ENCODE data around the gene CHN2.

CHN2 gene

DNA sequence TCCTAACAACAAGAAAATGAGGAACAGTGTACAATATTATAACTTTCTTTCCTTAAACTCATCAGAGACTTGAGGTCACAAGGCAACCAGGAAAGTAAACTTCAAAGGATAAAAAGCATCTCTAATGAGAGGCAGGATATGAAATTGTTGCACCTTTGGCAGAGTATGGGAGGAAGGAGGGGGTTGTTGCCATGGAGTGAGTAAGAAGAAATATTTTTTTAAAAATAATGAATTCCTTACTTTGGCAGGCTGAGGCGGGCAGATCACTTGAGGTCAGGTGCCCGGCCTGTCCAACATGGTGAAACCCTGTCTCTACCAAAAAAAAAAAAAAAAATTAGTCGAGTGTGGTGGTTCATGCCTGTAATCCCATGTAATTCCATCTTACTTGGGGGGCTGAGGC lies 21.1 kb upstream of the CHN2 start:
- no peak for DNase-seq
- no peaks in the 10 kb centered on the region for H3K9me3 ChIP-seq
- no peaks in the 10 kb centered on the region for H3K27me3 ChIP-seq
- H3K4me3 ChIP-seq, result no peak overlapping the region
- no peak overlapping the region for H3K27ac ChIP-seq
- no peak for TF ChIP-seq CTCF (IDR thresholded peaks at IDR 0.05)
- H3K4me1 ChIP-seq, result no peaks in the 10 kb centered on the region
- no peaks in the 10 kb centered on the region for H3K36me3 ChIP-seq
- intact Hi-C loops (cut with DNase I; ENCODE audit: low total_unique reads), result no loop called here

- Histone ChIP-seq H3K36me3 (no peaks in the 10 kb centered on the region), H3K4me3 (no peak overlapping the region), H3K27me3 (no peaks in the 10 kb centered on the region), H3K4me1 (no peaks in the 10 kb centered on the region), H3K9me3 (no peaks in the 10 kb centered on the region), H3K27ac (no peak overlapping the region)
- TF ChIP-seq CTCF (IDR thresholded peaks at IDR 0.05), result no peak
- DNase-seq, result peak; percentile 62 to 81
- intact Hi-C loops (cut with DNase I; ENCODE audit: low total_unique reads), result no loop called here
These were observed 16.5 kb upstream of the CHN2 start for GRCh38 chr7:29177963-29178600.

GRCh38 chr7:29179115-29179514 lies 15.5 kb upstream of the CHN2 start:
- Histone ChIP-seq H3K9me3 (no peaks in the 10 kb centered on the region), H3K4me3 (no peak overlapping the region), H3K27me3 (no peaks in the 10 kb centered on the region), H3K4me1 (no peaks in the 10 kb centered on the region), H3K27ac (no peak overlapping the region), H3K36me3 (no peaks in the 10 kb centered on the region)
- intact Hi-C loops (cut with DNase I; ENCODE audit: low total_unique reads), result no loop called here
- no peak for TF ChIP-seq CTCF (IDR thresholded peaks at IDR 0.05)
- DNase-seq, result no peak

DNA sequence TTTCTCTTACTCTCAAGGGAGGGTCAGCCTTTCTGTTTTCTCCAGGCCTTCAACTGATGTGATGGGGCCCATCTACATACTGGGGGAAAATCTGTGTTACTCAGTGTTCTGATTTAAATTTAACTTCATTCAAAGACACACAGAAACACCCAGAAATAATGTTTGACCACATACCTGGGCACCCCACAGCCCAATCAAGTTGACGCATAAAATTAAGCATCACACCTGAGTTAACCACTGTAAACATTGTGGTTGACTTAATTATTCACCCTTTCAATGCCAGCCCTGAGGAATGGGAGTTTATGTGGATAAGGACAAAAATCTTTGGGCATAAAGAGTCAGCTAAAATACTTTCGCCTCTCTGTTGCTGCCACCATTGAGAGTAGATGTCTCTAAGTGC lies 10.0 kb upstream of the CHN2 start:
- Histone ChIP-seq H3K36me3 (no peaks in the 10 kb centered on the region), H3K4me1 (no peaks in the 10 kb centered on the region), H3K4me3 (no peak overlapping the region), H3K9me3 (no peaks in the 10 kb centered on the region), H3K27ac (no peak overlapping the region), H3K27me3 (peaks cover 0 to 7% of the 10 kb centered on the region in 2 donors)
- no peak for DNase-seq
- intact Hi-C loops (cut with DNase I; ENCODE audit: low total_unique reads), result loop anchor here (10.0 kb wide), 1 partner anchor 220 kb away; no protein-coding TSS in a partner anchor
- no peak for TF ChIP-seq CTCF (IDR thresholded peaks at IDR 0.05)

DNA sequence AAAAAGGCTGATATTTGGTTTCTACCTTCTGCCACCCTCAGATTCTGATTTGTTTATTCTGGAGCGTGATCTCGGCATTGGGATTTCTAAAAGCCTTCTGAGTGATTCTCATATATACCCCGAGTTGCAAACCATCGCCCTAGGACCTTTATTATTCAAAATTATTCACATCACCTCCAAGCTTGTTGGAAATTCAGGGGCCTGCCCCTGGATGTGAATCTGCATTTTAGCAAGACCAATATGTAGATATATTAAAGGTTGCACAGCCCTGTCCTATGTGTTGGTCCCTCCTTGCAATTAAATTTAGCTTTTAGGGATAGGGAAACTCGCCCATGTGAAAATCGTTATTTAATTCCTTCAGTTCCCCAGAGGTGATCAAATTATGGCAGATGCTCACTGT lies 9.0 kb upstream of the CHN2 start:
- Histone ChIP-seq H3K27me3 (peaks cover 0 to 12% of the 10 kb centered on the region in 2 donors), H3K9me3 (no peaks in the 10 kb centered on the region), H3K4me1 (no peaks in the 10 kb centered on the region), H3K36me3 (no peaks in the 10 kb centered on the region), H3K27ac (no peak overlapping the region), H3K4me3 (no peak overlapping the region)
- no peak for DNase-seq
- TF ChIP-seq CTCF (IDR thresholded peaks at IDR 0.05), result no peak
- intact Hi-C loops (cut with DNase I; ENCODE audit: low total_unique reads), result loop anchor here (10.0 kb wide), 1 partner anchor 219 kb away; no protein-coding TSS in a partner anchor

All from tibial artery (tissue), 4 donors.